ENCODE data around the gene EIF4E.
A peak's percentile ranks its signal among the peaks of the same experiment; 100 is the strongest.
"Not testable (repeated sequence)": the region's sequence is repeated elsewhere in the genome, so short reads cannot be mapped to it uniquely, and the experiment has no call there.

Gene EIF4E

DNA sequence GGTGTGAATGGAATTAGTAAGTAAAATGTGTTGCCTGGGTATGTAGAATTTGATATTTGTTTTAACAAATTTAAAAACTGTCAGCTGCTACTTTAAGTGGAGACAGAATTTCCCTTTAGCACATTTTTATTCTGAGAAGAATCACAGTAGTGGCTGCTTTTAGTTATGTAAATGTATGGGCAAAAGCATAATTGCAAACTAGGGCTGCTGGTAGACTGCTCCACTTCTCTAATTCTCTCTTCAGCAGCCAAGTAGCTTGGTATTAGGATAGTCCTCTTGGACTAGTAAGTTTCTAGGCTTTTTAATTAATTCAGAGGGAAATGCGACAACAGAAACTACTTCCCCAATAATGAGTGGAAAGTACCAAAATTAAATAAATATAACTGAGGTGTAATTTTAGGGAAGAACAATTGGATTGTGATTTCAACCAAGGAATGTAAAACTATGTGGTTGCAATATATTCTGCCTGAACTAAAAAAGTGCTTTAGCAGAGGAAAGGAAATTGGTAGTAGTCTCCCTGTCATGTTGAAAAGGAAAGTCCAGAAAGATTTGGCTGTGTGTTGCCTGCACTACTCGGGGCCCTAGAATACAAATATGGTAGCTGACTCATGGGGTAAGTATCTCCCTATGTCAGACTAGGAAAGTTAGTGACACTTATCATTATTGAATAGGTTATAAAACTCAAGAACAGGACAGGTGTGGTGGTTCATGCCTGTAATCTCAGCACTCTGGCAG, 9.2 kb upstream of the EIF4E start:
- in situ Hi-C loops (cut with HindIII; ENCODE audit: low pct_ligation_motif_present, low pct_unique_long_range_greater_than_20kb, low sequenced_read_pairs): no loop called here
- peak; percentile 41 for DNase-seq

DNA sequence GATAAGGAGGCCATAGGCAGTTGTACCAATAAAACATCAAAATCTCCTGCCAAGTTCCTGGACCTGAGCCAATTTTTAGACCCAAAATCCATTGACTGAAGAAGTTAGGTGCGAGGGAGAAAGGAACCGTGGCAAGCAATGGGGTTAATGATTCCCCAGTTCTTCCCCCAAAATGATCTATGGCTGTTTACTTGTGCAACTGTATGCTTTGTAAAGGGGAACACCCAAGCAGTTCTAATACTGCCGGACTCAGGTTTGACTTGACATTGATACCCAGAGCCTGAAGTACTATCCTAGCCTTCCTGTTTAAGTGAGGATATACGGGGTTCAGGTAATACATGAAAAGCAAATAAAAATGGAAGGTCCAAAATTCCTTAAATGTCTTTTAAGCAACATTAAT, 6.7 kb upstream of the EIF4E start:
- DNase-seq: no peak
- in situ Hi-C loops (cut with HindIII; ENCODE audit: low pct_ligation_motif_present, low pct_unique_long_range_greater_than_20kb, low sequenced_read_pairs): no loop called here

DNA sequence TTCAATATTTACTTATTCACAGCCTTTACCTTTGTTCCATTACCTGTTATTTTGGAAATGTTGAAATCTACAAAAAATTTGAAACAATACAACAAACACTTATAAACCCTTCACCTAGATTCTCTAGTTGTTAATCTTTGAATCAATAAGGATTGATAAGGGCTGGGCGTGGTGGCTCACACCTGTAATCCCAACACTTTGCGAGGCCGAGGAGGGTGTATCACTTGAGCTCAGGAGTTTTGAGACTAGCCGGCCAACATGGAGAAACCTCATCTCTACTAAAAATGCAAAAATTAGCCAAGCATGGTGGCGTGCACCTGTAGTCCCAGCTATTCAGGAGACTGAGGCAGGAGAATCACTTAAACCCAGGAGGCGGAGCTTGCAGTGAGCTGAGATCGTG, 5.9 kb upstream of the EIF4E start:
- in situ Hi-C loops (cut with HindIII; ENCODE audit: low pct_ligation_motif_present, low pct_unique_long_range_greater_than_20kb, low sequenced_read_pairs); DNase-seq: not testable (repeated sequence)

DNA sequence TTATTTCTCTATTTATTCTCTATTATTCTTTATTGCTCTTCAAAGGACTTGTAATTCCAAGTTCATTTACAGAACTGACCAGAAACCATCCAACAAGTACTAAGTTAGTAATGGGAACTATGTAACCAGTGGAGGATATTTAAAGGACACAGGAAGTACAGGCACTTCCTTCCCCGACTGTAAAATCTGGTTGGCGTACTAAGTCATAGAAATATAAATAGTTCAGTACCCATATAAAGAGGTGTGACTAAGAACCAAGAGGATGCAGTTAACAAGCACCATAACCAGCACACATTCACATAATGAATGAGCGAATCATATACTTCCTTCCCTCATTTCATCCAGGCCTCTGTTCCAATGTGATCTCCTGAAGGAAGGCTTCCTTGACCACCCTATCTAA, 3.6 kb upstream of the EIF4E start:
- in situ Hi-C loops (cut with HindIII; ENCODE audit: low pct_ligation_motif_present, low pct_unique_long_range_greater_than_20kb, low sequenced_read_pairs): no loop called here
- no peak for DNase-seq

DNA sequence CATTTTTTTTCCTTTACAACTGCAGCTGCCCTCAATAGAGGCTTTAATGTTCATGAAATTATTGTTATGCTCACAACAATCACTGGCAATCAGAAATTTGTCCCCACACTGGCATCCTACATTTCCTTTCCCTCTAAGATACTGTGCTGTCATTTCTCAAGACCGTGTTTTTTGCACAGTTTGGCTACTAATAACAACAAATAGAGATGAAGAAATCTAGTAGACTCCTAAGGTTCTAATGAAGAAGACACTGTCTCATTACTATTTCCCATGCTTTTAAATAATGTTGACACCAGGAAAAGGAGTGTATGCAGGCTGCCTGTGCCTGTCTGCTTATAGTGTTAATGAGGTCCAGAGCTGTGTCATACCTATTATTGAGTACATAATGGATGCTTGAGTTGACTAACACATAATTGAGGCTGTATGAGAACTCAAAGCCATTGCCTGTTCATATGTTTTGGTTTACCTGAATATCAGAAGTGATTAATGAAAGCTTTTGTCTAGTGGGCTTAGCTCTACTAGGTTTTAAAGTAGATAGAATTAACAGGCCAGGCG, 1.5 kb upstream of the EIF4E start:
- DNase-seq: no peak
- in situ Hi-C loops (cut with HindIII; ENCODE audit: low pct_ligation_motif_present, low pct_unique_long_range_greater_than_20kb, low sequenced_read_pairs): no loop called here

DNA sequence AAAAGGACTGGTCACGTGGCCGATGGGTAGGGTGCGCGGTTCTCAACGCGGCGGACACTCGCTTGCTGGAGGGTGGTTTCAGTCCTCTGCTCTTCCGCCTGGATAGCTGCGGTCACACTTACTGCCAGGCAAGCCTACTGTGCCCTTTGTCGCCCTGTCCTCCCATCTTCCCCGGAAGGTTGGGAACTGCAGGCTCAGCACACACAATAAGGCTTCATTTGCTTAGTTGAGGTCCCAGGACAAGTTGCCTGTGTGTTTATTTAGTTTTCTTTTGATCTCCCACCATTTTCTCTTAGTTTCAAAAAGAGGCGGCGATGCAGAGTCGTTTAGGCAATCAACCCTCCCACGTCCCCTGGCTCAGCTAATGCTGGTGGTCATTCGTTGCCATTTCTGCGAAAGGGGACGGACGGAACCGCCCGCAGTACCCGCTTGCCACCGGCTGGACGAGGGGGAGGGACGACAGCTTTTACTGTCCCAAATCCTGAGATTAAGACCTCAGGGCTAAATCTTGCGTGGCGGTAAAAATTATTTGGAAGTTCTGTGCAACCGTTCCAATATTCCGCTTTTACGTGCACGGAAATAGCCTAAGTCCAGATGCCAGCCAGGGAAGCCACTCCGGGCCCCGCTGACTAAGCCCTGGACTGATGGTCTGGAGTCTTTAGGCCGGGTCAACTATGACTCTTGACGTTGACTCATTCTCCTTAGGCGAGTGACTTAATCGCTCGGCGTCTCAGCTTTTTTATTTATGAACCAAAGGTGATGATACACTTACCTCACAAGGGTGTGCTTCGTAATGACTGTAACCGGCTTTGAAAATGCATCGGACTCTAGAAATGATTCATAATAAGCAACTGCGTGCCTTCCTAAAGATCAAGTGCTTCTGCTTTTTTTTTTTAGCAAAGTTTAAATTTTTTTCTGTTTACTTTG, 671 bp upstream of the EIF4E start:
- DNase-seq: peak; percentile 95

DNA sequence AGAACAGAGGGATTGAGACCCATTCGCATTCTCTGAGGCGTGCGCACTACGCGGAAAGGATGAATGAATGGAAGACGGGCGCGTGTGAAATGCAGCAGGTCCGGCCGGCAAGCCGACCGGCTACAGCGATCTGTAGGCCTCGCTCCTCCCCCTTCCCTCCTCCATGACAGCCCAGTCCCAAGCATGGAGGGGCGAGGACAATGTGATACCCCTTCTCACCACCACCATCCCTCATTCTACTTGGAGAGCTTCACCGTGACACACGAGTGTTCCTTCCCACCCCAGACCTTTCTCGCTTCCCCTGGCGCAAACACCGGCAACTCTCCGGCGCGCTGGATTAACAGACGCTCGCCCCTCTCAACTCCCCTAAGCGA, 815 bp downstream of the EIF4E start:
- DNase-seq: peak; percentile 76
- in situ Hi-C loops (cut with HindIII; ENCODE audit: low pct_ligation_motif_present, low pct_unique_long_range_greater_than_20kb, low sequenced_read_pairs): no loop called here

More for the DNA sequence above, 671 bp upstream of the EIF4E start:
- in situ Hi-C loops (cut with HindIII; ENCODE audit: low pct_ligation_motif_present, low pct_unique_long_range_greater_than_20kb, low sequenced_read_pairs): no loop called here

DNA sequence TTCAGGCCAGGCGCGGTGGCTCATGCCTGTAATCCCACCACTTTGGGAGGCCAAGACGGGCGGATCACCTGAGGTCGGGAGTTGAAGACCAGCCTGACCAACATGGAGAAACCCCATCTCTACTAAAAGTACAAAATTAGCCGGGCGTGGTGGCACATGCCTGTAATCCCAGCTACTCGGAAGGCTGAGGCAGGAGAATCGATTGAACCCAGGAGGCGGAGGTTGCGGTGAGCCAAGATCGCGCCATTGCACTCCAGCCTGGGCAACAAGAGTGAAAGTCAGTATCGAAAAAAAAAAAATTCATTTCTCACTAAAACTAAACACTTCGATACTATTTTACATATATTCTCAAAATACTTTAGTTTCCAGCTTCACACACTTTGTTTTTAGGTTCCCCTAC, 2.7 kb downstream of the EIF4E start:
- in situ Hi-C loops (cut with HindIII; ENCODE audit: low pct_ligation_motif_present, low pct_unique_long_range_greater_than_20kb, low sequenced_read_pairs); DNase-seq: not testable (repeated sequence)

DNA sequence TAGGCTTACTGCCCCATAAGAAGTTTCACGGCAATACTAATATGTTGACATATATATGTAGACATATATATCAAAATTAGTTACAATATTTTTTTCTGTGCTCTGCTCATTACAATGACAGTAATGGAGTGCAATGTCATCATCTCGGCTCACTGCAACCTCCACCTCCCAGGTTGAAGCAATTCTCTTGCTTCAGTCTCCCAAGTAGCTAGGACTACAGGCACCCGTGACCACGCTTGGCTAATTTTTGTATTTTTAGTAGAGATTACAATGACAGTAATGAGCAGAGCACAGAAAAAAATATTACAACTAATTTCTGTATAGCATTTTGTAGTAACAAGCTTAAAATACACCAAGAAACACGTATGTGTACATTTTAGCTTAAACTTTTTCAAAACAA, 7.6 kb downstream of the EIF4E start:
- DNase-seq: no peak
- in situ Hi-C loops (cut with HindIII; ENCODE audit: low pct_ligation_motif_present, low pct_unique_long_range_greater_than_20kb, low sequenced_read_pairs): no loop called here

DNA sequence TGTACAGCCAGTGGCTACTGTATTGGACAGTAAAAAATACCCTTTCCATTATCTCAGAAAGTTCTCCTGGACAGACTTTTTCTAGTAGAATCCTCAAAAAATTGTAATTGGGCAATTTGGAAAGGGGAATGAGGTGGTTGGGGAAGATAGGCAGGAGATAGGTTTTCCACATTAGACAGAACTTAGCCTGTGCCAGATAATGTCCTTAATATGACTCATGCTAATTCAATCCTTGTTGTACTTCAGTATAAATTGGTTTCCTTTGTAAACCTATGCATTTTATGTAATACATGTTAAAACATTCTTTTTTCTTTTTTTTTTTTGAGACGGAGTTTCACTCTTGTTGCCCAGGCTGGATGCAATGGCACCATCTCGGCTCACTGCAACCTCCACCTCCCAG, 8.9 kb downstream of the EIF4E start:
- DNase-seq: no peak
- in situ Hi-C loops (cut with HindIII; ENCODE audit: low pct_ligation_motif_present, low pct_unique_long_range_greater_than_20kb, low sequenced_read_pairs): no loop called here

DNA sequence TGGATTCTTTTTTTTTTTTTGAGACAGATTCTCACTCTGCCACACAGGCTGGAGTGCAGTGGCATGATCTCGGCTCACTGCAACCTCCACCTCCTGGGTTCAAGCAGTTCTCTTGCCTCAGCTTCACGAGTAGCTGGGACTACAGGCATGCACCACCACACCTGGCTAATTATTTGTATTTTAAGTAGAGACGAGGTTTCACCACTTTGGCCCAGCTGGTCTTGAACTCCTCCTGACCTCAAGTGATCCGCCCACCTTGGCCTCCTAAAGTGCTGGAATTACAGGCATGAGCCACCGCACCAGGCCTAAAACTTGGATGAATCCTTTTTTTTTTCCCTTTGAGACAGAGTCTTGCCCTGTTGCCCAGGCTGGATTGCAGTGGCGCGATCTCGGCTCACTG, 18.2 kb downstream of the EIF4E start:
- in situ Hi-C loops (cut with HindIII; ENCODE audit: low pct_ligation_motif_present, low pct_unique_long_range_greater_than_20kb, low sequenced_read_pairs); DNase-seq: not testable (repeated sequence)

DNA sequence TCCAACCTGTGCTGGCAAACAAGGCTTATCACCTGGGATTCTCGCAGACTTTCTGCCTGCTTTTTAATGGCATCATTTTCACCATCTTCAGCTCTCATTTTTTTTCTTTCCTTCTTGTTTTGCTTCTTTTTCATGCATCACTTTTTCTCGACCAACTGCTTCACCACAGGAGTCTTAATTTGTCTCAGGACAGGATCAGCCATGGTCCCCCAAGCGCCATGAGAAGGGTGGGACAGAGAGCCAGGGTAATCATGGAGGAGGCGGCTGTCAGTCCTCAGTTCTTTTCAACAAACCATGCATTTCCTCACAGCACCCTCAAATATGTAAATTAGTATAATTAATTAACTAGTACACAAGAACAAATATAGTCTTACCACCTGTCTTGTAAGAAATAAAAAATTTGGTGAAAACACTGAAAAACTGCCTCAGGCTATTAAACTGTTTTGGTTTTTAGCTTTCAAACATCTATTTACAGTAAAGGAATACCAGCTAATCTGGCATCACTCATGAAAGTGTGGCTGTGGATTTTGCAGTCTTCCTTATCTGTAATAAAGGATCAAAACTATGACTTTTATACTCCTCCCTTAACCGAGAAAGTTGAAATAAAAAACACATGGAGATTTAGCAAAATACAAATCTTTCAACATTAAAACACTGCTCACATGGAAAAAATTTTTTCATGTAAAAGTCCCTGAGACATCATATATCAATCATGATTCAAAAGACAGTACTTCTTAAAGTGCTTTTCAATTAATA, 19.1 kb downstream of the EIF4E start:
- no peak for DNase-seq
- in situ Hi-C loops (cut with HindIII; ENCODE audit: low pct_ligation_motif_present, low pct_unique_long_range_greater_than_20kb, low sequenced_read_pairs): no loop called here

DNA sequence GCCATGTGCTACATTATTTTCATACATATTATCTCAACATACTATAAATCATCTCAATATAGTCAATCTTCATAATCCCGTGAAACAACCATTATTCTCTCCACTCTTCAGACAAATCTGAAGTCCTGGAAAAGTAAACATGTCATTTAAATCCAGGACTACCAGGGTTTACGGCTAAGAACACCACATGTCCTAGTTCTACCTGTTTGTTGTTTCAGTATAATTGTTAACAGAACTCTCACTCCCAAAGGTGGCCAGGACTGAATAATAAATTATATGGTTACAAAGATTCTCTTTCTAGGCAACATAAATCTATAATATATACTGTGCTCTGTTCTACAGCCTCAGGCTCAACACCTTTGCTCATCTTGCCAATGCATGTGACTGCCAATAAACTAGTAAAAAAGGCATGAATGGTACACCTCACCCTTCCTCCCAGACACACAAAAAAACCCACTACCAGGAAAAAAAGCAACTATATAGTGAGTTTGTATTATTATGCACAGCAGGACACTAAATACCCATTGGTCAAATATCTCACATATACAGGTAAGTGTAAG, 20.1 kb downstream of the EIF4E start:
- DNase-seq: no peak
- in situ Hi-C loops (cut with HindIII; ENCODE audit: low pct_ligation_motif_present, low pct_unique_long_range_greater_than_20kb, low sequenced_read_pairs): no loop called here

DNA sequence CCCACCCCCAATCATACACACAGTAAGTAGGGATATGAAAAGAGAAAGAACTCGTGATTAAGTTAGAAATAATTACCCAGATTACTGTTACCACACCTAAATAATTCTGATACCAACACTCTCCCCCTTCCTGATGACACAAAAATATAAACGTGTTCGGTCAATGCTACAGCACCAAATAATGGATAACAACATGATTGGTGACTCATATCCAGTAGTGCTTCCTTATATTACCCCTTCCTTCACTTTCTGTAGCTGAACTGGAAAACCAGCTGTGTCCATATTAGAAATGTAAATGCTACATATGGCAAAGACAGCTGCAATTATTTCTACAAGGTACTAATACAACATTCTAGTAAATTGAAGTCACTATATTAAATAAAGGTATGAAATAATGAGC, 20.8 kb downstream of the EIF4E start:
- DNase-seq: no peak
- in situ Hi-C loops (cut with HindIII; ENCODE audit: low pct_ligation_motif_present, low pct_unique_long_range_greater_than_20kb, low sequenced_read_pairs): no loop called here

DNA sequence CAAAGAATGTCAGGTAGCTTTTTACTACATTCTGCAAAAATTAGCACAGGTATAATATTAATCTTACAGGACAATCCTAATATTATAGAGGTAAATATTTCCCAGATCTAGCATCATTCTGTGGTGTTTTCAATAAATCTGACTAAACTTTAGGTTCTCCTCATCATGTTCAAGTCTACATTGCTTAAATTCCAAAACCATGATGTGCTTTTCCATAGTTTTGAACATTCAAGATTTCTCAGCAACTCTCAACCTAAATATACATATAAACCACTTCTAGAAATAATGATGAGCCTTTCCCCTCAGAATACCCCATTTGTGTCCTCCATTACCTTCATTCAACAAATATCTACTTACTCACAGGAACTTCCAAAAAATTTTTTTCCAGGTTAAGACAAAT, 23.1 kb downstream of the EIF4E start:
- no peak for DNase-seq
- in situ Hi-C loops (cut with HindIII; ENCODE audit: low pct_ligation_motif_present, low pct_unique_long_range_greater_than_20kb, low sequenced_read_pairs): no loop called here

DNA sequence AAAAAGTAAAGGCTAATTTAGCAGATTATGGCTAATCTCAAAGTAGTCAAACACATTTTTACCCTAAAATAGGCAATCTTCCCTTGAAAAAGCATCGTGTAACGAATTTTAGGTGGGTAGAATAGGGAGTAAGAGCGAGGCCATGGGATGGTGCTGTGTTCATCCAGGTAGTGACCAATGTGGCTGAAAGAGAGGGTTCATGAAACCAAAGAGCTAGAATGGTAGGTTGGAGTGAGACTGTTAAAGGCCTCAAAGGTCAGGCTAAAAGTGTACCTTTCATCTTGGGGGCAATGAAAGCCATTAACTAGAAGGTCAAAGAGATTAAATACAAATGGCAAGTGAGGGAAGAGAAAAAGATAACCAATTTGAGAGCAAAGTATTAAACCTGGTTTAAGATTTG, 23.6 kb downstream of the EIF4E start:
- in situ Hi-C loops (cut with HindIII; ENCODE audit: low pct_ligation_motif_present, low pct_unique_long_range_greater_than_20kb, low sequenced_read_pairs): no loop called here
- no peak for DNase-seq

DNA sequence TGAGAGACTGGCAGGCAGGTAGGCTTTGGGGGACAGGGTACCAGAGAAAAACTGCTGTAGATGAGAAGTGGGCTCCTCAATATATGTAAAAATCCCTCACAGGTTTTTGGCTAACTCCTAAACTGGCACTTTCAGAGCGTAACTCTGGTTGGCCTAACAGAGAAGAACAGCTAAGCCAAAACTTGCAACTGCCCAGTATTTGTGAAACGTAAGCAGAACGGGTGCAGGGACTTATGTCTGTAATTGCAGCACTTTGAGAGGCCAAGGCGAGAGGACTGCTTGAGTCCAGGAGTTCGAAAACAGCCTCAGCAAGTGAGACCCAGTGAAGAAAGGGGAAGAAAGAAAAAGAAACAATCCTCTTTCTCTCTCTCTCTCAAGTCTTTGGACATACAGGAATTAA, 25.0 kb downstream of the EIF4E start:
- DNase-seq: no peak
- in situ Hi-C loops (cut with HindIII; ENCODE audit: low pct_ligation_motif_present, low pct_unique_long_range_greater_than_20kb, low sequenced_read_pairs): no loop called here

DNA sequence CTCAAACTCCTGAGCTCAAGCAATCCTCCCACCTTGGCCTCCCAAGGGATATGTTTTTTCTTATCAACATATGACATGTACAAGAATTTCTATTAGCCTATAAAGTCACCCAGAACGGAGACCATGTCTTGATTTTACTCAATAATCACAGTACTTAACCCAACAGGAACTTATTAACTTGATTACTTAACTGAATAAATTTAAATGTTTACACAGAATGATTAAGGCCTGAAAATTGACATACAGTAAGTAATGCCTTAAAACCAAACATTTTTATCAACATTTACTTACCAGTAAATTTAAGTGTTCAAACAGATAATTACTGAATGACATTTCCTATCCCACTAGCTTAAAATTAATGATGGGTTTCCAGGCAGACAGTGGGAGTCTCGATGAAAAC, 25.4 kb downstream of the EIF4E start:
- no peak for DNase-seq
- in situ Hi-C loops (cut with HindIII; ENCODE audit: low pct_ligation_motif_present, low pct_unique_long_range_greater_than_20kb, low sequenced_read_pairs): no loop called here

DNA sequence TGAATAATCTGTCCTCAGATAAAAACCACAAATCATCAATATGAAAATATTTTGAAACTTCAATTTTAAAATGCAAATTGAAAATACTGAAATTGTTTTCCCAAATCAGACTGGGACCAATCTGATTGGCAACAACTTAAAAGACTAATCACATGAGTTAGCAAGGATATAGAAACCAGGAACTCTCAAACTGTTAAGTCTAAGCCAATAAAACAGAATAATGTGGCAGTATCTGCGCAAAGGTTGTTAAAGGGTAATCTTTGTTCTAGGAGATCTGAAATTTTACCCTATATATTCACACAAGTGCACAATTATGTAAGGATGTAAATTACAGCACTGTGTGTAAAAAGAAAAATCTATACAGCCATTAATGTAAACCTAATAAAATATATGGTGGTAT, 29.7 kb downstream of the EIF4E start:
- DNase-seq: no peak
- in situ Hi-C loops (cut with HindIII; ENCODE audit: low pct_ligation_motif_present, low pct_unique_long_range_greater_than_20kb, low sequenced_read_pairs): no loop called here

Data from ACHN (cell line).